8988T (cell line): Measurements from ENCODE around the gene MRGPRD.
"Not testable (repeated sequence)": the region's sequence is repeated elsewhere in the genome, so short reads cannot be mapped to it uniquely, and the experiment has no call there.

Experiments
- DNase-seq: peaks from one replicate; pipeline ENCODE4 v3.0.0; 2011

Gene MRGPRD

GRCh38 chr11:68990995-68991780, 10.4 kb upstream of the MRGPRD start:
- no peak for DNase-seq

DNA sequence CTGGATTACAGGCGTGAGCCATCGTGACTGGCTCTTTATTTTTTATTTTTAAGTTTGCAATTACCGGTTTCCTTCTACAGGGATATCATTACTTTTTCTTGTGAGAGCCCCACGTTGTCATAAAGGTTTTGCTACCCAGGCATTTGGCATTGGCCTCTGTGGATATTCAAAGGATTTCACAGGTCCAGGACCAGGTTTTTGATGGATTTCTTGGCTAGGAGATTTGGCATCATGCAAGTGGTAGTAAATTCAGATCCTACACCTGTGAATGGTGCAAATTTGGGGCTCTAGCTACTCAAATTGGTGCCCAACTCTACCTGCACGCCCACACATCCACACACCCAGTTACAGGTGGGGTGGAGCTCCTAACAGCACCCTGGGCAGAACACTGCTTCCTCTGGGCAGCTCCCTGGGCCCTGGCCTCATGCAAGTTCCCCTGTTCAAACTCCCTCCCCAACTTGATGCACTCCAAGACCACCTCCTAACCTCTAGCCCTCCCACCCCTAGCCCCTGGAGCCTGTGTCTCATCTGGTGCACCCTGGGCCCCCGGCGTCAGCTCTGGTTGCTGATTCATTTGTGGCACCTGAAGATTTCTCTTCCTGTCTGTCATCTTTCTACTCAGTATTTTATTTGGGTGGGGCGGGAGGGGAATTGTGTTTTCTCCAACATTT, 9.3 kb upstream of the MRGPRD start:
- DNase-seq, result no peak

DNA sequence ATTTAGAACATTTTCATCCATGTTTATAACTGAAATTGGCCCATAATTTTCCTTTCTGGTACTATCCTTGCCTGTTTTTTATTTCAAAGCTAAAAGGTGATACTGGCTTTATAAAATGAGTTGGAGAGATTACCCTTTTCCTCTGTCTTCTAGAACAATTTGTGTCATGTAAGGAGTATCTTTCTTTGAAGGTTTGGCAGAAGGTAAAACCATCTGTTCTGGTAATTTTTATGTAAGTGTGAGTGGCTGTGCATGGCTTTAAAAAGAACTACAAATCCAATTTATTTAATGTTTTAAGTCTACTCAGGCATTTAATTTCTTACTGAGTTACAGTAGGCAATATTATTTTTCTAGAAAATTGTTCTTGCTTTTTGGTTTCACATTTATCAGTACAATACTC, 7.7 kb upstream of the MRGPRD start:
- no peak for DNase-seq

GRCh38 chr11:68987211-68987610, 6.4 kb upstream of the MRGPRD start:
- no peak for DNase-seq

DNA sequence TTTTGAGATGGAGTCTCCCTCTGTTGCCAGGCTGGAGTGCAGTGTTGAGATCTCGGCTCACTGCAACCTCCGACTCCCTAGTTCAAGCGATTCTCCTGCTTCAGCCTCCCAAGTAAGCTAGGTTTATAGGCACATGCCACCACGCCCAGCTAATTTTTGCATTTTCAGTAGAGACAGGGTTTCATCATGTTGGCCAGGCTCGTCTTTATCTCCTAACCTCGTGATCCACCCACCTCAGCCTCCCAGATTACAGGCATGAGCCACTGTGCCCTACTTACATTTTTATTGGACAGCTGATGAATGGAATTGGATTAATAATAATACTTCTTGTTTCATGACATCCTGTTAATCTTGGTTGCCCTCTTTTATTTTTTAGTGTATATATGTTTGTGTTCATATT, 3.0 kb upstream of the MRGPRD start:
- DNase-seq, result no peak

DNA sequence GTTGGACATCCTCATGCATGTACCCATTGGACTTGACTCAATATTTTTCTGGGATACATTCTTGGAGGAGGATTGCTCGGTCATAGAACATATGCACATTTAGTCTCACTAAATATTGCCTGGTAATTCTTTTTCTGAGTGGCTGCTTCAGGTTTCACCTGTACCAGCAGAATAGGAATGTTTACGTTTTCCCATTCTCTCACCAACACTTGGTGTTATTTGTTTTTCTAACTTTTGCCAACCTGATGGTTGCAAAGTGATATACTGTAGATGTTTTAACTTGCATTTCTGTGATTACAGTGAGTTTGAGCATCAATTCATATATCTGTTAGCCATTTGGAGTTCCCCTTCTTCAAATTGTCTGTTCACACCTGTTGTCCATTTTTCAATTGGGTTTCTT, 1.3 kb upstream of the MRGPRD start:
- no peak for DNase-seq

DNA sequence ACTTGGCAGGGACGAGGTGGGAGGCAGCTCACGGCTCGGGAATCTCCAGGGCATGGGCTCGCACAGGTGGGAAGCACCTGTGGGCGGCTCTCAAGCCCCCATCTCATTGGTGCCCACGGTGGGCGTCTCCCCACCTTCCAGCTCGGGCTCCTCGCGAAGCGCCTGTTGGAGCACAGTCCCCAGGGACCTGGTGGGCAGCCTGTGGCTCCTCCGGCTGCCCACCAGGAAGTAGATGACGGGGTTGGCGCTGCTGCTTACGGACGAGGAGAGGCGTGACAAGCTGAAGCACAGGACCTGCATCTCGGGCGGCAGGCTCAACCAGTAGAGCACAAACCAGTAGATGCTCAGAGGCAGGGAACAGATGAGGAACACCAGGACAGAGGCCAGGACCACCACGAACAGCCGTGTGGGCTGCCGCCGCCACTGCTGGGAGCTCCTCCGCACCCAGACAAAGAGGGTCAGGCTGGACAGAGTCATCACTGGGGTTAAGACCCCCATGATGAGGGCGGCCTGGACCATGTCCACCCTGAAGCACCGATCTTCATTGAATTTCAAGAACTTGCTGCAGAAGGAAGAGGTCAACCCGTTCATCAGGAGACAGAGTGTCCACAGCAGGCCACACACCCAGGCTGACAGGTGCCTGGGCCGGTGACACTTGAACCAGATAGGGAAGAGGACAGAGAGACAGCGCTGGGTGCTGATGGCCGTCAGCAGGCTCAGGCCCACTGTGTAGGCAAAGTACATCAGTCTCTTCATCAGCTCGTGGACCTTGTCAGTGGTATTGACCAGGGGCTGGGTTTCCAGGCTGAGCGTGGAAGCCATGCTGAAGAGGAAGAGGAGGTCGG, 633 bp downstream of the MRGPRD start:
- no peak for DNase-seq

- DNase-seq, result no peak
These were observed 1.7 kb downstream of the MRGPRD start for GRCh38 chr11:68978931-68979594.

GRCh38 chr11:68978626-68978930, 2.2 kb downstream of the MRGPRD start:
- no peak for DNase-seq

DNA sequence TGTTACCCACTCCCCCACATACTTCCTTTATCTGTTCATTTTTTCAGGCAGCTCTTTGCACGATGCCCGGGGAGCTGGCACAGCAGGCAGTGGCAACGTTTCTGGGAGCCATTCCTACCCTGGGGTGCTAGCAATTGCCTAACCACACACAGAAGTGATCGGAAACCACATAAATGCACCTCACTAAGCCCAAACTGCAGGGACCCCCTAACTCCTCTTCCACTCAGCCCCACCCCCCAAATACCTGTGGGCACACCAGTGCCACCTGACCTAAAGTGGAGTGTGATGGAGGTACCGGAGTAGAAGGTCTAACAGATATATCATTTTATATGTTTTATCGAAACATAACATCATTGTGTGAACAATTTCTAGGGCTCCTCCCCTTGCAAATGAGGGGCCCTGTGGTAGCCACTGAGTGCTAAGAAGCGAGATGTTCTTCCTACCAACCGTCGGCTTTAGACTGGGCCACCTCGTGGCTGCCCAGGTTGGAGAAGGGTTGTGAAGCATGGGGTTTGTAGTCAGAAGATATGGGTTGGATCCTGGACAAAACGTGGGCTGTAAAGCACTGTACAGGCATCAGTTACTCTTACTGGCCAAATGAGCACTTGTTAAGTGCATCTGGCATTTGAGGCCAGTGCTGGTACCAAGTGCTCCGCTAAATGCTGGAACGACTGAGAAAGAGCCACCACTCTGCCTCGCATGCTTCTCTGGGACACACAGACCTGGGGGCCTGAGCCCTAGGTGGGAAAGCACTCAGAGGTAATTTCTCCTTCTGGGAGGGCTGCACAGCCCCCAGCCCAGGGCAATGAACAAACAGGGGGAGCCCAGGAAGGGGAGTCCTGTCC, 2.8 kb downstream of the MRGPRD start:
- DNase-seq, result no peak

DNA sequence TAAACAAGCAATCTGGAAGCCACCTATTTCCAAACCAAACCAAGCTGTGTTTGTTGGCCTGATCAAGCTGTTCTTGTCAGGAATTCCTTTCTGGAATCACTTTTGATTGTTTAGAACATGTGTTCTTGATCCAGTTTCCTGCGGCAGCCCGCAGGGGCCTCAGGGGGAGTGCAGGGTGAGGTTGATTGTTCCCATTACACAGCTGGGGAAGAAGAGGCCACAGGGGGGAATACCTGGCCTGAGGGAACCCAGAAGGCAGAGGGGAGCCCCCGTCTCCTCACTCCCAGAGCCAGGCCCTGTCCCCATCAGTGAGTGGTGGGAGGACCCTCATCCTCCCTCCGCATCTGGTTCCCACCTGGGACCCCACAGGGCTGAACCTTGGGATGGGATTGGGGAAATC, 4.2 kb downstream of the MRGPRD start:
- no peak for DNase-seq

DNA sequence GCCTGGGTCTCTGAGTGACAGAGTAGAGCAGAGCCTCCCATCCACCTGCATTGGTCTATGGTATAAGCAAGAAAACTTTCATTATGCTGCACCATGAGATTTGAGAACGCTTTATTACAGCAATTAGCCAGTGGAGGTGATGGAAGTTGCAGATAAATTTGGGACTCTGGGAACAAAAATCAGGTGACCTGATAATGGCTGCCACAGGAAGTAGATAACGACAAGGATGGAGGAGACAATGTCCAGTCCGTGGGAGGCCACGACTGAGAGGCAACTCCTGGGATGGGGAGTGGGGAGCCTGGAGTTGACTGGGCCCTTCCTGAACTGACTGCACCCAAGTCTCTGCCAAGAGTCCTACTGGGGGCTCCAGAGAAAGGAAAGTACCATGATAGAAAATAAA, 4.7 kb downstream of the MRGPRD start:
- no peak for DNase-seq

- no peak for DNase-seq
These were observed 6.2 kb downstream of the MRGPRD start for GRCh38 chr11:68974421-68975194.

- DNase-seq, result not testable (repeated sequence)
These were observed 7.1 kb downstream of the MRGPRD start for GRCh38 chr11:68973706-68974105.

GRCh38 chr11:68973219-68973618, 7.6 kb downstream of the MRGPRD start:
- DNase-seq, result no peak

GRCh38 chr11:68970921-68971636, 9.7 kb downstream of the MRGPRD start:
- no peak for DNase-seq

DNA sequence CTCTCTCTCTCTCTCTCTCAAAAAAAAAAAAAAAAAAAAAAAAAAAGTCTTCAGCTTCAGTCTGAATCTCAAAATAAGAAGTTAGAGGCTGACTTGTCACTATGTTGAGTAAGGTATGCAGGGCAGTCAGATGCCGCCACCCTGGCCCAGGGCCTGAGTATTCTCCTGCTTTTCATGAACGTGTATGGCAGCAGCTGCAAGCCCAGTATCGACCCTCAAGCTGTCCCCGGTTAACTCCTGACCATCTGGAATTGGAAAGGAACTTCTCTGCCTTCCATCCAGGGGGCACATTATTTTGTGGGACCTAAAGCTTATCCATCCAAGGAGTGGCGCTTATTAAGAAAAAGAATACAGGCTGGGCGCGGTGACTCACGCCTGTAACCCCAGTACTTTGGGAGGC, 11.4 kb downstream of the MRGPRD start:
- DNase-seq, result no peak

GRCh38 chr11:68968306-68969250, 12.2 kb downstream of the MRGPRD start:
- DNase-seq, result no peak

- no peak for DNase-seq
These were observed 13.6 kb downstream of the MRGPRD start for GRCh38 chr11:68966894-68967780.
